COLO668 (cell line): ENCODE results near the gene P2RY8.
"Not testable (repeated sequence)": the region's sequence is repeated elsewhere in the genome, so short reads cannot be mapped to it uniquely, and the experiment has no call there.

ENCODE experiments used
- DNase-seq: peaks from one replicate; lab custom pipeline; 2025; ENCODE audit not compliant: unreplicated experiment; lab: John Stamatoyannopoulos, UW

P2RY8 gene, protein sequence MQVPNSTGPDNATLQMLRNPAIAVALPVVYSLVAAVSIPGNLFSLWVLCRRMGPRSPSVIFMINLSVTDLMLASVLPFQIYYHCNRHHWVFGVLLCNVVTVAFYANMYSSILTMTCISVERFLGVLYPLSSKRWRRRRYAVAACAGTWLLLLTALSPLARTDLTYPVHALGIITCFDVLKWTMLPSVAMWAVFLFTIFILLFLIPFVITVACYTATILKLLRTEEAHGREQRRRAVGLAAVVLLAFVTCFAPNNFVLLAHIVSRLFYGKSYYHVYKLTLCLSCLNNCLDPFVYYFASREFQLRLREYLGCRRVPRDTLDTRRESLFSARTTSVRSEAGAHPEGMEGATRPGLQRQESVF

DNA sequence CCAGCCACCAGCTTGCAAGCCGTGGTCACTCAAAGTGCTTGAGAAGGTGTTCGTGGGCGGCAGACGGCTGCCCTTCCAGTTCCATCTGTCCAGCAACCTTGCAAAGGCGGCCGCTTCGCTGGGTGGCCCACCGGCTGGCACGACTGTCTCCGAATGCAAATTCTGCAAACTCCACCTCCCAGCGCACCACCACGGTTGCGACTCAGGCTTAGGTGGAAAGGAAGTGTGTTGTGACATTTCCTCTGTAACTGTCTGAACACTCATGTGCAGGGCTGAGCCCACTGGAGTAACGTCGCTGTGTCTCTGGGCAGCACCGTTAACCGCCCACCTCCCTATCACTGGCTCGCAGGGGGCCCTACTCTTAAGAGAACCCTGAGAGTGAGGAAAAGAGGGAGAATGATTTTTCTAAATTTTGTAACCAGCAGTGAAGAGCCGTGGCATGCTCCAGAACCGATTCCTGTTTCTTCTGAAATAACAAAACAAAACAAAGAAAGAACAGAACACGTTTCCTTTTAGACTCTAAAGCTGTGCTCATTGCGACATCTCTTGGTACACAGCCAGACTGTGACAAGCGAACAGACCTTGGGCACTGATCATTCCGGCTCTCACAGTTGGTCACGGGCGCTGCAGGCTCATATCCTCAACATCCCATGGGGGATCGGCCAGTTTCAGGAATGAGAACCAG, at the start of gene P2RY8:
Gene P2RY8, minus strand, starts transcription at position 155 of the 685 bp plus-strand sequence. CDS start 70,627 bp downstream, outside the sequence.
- no peak for DNase-seq

DNA sequence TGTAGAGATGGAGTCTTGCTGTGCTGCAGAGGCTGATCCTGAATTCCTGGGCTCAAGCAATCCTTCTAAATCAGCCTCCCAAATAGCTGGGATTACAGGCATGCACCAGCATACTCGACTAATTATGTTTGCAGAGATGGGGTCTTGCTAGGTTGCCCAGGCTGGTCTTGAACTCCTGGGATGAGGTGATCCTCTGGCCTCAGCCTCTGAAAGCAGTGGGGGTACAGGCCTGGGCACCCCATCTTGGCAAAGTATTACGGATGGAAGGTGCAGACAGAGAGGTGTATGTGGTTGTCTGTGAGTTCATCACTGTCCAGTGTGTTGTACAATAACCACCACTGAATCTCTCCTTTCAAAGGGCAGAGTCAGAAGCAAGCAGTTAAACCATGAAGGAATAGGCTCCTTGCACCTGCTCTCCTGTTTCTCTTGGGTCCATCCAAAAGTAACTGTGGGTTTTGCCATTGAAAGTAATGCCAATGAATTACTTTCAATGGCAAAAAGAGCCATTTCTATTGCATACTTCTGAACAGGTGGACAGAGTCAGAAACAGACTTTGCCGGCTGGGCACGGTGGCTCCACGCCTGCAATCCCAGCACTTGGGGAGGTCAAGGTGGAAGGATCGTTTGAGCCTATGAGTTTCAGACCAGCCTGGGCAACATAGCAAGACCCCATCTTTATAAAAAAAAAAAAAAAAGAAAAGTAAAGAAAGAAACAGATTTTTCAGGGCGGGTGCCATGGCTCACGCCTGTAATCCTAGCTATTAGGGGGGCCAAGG, 47.4 kb upstream of the P2RY8 start:
- DNase-seq, result no peak

DNA sequence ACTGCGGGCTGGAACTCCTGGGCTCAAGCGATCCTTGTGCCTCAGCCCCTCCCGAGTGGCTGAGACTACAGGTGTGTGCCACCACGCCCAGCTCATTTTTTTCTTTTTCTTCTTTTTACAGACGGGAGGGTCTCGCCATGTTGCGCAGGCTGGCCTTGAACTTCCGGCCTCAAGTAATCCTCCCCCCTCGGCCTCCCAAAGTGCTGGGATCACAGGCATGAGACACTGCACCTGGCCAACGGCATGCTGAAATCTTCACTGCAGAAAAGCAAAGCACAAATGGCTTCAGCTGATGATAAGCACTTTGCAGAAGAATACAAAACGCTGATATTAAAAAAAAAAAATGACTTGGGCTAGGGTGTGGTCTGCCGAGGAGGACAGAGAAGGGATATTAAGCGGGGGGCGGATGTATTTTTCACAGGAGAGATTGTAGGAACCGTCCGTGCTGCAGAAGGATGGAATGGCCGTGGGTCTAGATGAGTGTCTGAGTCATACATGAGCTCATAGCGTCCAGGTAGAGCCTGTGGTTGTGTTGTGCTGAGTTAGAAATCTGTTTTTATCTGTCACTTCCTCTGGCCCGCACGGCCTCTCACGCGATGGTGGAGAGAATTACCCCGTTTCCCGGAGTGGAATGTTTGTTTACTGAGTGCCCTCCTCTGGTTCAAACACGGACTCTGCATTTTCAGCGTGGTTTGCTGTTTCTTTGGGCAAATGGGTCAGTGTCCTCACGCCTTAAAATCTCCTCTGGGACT, 45.9 kb upstream of the P2RY8 start:
- DNase-seq, result peak; percentile 41

DNA sequence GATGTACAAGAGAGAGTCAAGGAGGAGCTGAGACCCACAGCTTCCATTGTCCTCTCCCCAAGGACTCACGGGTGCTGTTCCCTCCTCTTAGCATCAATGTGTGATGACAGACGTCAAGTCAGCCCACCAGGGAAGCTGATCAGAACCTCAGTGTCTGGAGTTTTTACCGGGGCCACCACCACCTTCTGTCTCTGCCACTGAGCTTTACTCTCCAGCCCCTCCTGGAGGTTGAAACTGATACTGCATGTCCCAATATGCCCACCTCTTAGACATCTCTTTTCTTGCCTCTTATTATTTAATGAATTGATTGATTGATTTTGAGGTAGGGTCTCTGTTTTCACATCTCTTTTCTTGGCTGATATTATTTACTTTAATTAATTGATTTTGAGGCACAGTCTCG, 44.1 kb upstream of the P2RY8 start:
- peak; percentile 40 for DNase-seq

DNA sequence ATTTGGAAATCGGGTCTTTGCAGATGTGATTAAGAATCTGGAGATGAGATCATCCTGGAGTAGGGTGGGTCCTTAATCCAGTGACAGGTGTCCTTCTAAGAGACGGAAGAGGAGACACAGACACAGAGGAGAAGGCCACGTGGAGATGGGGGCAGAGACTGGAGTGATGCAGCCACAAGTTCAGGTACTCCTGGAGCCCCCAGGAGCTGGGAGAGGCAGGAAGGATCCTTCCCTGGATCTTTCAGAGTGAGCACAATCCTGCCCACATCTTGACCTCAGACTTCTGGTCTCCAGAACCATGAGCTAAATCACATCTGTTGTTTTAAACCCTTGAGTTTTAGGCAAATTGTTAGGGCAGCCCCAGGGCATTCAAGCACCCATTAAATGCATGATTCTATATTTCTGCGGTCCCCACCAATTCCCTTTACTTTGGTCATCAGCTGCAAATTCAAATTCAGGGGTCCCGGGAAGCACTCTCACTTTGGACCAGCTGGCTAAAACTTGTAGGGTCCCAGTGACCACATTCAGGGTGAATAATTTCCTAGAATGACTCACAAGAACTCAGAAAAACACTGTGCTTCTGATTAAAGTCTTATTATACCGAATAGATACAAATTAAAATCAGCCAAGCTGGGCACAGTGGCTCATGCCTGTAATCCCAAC, 41.7 kb upstream of the P2RY8 start:
- DNase-seq, result no peak

DNA sequence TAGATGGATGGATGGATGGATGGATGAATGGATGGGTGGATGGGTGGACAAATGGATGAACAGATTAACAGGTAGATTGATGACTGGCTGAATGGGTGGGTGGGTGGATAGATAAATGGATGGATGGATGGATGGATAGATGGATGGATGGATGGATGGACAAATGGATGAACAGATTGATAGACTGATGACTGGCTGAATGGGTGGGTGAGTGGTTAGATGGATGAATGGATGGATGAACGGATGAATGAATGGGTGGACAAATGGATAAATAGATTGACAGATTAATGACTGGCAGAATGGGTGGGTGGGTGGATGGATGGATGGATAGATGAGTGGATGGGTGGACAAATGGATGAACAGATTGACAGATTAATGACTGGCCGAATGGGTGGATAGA, 40.9 kb upstream of the P2RY8 start:
- DNase-seq, result no peak

DNA sequence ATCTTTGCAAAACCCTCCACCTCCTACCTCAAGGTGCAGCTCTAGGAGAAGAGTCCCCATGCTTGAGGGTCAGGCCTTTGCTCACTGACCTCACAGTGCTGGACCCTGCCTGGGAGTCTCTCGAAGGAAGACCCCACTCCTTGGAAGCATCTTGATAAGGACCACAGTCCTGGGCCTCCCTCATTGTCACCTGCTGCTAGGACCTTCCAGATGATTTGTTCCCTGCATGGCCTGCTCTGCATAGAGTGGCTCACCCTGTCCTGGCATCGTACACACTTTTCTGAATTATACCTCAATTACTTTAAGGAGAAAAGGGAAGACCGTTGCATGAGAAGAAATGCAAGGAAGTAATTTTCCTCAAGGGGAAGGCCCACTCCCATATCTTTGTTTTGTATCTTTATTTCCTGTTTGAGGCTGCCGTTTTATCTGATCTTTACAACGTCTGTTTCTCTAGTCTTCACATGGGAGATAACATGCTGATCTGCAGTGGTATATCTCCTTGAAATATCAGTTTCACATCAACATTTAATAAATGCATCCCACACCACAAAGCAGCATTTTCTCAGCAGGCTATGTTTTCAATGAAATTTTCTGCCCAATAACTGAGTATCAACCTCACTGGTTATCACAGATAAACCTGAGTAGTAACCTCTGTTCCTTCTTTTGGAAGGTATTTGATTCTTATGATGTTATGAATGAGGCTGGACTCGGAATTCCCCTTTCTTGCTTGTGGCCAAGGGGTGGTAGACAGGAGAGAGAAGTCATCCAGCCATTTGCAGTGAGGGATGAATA, 39.4 kb upstream of the P2RY8 start:
- no peak for DNase-seq

DNA sequence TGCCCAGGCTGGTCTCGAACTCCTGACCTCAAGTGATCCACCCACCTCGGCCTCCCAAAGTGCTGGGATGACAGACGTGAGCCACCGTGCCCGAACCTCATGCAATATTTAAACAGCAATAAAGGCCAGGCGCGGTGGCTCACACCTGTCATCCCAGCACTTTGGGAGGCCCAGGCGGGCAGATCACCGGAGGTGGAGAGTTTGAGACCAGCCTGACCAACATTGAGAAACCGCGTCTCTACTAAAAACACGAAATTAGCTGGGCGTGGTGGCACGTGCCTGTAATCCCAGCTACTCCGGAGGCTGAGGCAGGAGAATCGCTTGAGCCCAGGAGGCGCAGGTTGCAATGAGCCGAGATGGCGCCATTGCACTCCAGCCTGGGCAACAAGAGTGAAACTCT, 37.2 kb upstream of the P2RY8 start:
- DNase-seq, result not testable (repeated sequence)

DNA sequence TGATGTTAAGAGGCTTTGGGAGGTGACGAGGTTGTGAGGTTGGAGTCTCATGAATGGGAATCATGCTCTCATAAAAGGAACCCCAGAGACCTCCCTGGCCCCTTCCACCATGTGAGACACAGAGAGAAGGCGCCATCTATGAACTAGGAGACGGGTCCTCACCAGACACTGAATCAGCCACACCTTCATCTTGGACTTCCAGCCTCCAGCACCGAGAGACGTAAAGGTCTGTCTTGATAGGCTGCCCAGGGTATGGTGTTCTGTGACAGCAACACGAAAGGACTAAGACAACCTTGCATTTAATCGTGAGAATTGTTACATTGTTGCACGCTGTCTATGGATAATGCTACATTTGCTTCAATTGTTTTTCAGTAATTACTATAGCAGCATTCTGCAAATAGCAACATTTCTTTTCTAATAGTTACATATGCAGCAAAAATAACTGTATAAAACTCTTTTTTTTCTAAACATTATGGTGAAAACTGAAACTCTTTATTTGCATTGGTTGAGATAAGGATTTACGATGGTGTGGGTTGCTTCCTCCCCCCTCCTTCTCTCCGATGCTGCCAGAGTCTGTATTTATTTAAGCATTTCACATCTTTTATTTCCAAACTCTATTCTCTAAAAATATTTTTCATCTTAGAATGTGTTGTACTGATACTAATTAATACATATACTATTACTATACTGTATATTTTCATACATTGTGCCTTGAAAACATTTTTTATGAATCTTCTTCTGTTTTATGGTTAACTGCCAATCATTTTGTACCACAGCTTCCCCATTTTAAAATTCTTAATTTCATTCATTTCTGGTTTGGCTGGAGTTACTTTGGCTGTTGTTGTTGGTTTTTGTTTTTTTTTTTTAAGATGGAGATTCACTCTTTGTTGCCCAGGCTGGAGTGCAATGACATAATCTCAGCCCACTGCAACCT, 28.0 kb upstream of the P2RY8 start:
- DNase-seq, result no peak

DNA sequence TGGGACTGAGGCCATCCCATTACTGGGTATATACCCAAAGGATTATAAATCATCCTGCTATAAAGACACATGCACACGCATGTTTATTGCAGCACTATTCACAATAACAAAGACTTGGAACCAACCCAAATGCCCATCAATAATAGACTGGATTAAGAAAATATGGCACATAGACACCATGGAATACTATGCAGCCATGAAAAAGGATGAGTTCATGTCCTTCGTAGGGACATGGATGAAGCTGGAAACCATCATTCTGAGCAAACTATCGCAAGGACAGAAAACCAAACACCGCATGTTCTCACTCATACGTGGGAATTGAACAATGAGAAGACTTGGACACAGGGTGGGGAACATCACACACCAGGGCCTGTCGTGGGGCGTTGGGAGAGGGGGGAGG, 27.1 kb upstream of the P2RY8 start:
- not testable (repeated sequence) for DNase-seq

DNA sequence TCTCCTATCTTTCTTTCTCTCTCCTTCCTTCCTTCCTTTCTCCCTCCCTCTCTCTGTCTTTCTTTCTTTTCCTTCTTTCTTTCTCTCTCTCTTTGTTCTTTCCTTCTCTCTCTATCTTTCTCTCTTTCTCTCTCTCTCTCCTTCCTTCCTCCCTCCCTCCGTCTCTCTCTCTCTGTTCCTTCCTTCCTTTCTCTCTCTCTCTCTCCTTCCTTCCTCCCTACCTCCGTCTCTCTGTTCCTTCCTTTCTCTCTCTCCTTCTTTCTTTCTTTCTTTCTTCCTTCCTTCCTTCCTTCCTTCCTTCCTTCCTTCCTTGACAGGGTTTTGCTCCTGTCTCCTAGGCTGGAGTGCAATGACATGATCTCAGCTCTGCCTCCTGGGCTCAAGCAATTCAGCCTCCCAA, 24.2 kb upstream of the P2RY8 start:
- no peak for DNase-seq

DNA sequence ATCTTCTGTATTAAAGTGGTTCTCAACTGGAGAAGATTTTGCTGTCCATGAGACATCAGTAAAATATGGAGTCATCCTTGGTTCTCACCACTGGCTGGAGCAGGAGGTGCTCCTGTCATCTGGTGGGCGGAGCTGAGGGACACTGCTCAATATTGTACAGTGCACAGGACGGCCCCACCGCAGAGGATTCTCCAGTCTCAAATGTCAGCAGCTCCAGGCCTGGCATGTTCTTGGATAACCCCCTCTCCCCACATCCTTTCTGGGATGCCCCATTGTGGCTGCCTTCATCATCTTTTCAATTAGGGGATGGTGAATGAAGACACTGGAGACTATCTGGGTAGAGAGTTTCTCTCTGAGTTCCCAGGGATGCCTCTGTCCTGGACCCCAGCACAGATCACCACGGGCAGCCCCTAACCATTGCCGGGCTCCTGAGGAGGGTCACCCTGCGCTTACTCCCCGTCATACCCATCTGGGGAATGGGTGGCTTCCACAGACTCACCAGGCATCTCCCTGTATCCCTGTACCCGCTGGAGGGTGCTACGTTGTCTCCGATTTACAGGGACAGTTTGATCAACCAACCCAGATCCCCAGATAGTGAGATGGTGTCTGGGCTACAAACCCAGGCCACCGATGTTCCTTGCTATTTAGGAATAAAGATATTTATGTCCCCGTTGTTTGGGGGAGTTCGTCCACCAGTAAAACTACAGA, 21.9 kb upstream of the P2RY8 start:
- DNase-seq, result no peak

DNA sequence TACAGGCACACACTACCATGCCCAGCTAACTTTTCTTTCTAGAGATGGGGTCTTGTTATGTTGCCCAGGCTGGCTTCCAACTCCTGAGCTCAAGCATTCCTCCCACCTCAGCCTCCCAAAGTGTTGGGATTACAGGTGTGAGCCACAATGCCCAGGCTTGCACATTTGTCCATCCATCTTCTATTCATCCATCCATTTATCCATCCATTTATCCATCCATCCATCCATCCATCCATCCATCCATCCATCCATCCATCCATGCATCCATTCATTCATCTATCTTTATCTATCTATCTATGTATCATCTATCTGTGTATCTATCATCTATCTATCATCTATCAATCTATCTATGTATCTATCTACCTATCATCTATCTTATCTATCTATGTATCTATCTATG, 20.5 kb upstream of the P2RY8 start:
- not testable (repeated sequence) for DNase-seq

DNA sequence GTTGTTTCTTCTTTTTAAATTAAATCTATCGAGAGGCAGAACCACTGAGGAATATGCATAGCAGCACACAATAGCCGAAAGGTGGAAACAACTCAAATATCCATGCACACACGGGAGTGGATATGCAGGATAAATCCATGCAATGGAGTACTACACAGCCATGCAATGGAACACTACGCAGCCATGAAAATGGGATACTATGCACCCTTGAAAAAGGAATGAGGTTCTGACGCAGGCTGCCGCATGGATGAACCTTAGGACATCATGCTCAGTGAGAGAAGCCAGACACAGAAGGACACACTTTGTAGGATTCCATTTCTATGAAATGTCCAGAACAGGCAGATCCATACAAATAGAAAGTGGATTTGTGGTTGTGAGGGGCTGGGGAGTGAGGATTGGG, 18.4 kb upstream of the P2RY8 start:
- DNase-seq, result no peak

DNA sequence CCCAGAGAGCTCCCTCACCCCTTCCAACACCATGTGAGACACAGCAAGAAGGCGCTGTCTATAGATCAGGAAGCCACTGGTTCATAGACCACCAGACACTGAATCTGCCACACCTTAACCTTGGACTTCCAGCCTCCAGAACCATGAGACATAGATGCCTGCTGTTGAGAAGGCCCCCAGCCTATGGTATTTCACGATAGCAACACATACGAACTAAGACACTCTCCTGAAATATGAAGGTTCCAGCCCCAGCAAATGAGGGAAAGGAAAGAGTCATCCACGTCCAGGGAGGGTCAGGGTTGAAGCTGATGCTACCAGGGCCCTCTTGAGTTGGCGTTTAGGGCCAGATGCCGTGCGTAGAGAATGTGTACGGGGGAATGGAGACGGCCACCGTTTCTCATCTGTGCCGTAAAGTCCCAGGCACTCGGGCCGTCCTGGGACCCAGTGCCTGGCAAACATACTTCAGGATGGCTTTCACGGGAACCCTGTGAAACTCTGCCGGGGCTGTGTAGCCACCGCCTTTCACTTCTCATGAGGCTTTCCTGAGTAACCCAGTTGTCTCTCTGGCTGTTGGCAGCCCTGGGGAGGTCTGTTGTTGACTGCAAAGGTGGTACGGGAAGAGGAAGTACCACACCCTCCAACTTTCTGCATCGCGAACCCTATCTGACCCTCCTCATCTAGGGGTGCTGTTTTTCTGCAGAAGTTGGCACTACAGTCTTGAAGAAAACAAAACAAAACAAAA, 17.7 kb upstream of the P2RY8 start:
- DNase-seq, result no peak

DNA sequence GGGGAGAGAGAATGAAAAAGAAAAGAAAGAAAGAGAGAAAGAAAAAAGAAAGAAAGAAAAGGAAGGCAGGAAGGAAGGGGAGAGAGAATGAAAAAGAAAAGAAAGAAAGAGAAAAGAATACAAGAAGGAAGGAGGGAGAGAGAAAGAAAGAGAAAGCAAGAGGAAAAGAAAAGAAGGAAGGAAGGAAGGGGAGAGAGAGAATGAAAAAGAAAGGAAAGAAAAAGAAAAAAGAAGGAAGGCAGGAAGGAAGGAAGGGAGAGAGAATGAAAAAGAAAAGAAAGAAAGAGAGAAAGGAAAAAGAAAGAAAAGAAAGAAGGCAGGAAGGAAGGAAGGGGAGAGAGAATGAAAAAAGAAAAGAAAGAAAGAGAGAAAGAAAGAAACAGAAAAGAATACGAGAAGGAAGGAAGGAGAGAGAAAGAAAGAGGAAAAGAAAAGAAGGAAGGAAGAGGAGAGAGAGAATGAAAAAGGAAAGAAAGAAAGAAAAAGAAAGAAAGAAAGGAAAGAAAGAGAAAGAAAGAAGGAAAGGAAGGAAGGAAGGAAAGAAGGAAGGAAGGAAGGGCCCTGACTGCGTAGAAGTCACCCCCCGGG, 15.1 kb upstream of the P2RY8 start:
- no peak for DNase-seq

DNA sequence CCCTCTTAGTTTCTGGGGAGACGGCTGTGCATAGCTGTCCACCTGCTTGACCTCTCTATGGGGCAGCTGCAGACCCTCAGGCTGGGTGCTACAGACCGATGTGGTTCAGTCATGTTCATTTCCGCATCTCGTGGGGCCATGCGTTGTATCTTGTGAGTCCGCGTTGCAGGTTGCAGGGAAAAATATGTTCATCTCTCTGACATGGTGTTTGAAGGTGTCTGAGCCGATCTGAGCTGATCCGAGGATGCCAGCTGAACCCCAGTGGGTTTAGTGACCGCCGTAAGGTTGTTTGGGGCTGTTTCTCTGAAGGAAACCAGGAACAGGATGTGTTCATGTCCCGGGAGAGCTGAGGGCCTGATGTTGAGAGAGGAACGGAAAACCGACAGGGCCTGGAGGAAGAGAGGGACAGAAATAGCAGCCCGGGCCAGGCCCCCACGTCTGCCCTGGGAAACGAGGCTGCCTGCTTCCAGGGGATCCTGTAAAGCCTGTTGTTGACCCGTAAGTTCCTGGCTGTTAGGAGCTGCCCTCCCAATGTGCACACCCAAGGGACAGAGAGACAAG, 9.8 kb upstream of the P2RY8 start:
- DNase-seq, result no peak
